Measurements from ENCODE around the gene FAIM.
A peak's percentile ranks its signal among the peaks of the same experiment; 100 is the strongest.

The FAIM gene

DNA sequence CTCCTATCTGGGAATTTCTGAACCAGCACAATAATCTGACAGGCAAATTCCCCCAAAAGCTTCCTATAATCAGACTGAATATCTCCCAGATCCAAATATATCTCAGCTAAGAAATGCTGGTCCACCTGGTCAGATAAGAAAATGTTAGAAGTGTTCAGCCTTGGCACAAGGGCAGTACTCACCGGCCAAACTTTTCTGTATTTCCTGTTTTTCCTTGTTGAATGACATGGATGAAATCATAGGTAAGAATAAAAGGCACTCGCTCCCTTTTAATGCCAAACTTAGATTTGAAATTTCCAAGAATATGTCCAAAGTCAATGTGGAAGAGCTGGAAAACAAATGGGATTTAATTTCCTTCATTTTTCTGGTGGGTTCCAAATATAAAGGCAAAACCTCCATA, 48.9 kb downstream of the FAIM start:
- H3K36me3 ChIP-seq (ENCODE audit: low read depth): peaks cover 22% of the 10 kb centered on the region
- no peak overlapping the region for H3K4me3 ChIP-seq (ENCODE audit: severe bottlenecking)
- no peaks in the 10 kb centered on the region for H3K4me1 ChIP-seq (ENCODE audit: insufficient read depth, poor library complexity, severe bottlenecking)
- no peaks in the 10 kb centered on the region for H3K27me3 ChIP-seq (ENCODE audit: insufficient read depth, poor library complexity, severe bottlenecking)
- no peak overlapping the region for H3K27ac ChIP-seq (ENCODE audit: poor library complexity, severe bottlenecking)
- H3K9me3 ChIP-seq (ENCODE audit: severe bottlenecking): no peaks in the 10 kb centered on the region
- TF ChIP-seq, protein P1, sequence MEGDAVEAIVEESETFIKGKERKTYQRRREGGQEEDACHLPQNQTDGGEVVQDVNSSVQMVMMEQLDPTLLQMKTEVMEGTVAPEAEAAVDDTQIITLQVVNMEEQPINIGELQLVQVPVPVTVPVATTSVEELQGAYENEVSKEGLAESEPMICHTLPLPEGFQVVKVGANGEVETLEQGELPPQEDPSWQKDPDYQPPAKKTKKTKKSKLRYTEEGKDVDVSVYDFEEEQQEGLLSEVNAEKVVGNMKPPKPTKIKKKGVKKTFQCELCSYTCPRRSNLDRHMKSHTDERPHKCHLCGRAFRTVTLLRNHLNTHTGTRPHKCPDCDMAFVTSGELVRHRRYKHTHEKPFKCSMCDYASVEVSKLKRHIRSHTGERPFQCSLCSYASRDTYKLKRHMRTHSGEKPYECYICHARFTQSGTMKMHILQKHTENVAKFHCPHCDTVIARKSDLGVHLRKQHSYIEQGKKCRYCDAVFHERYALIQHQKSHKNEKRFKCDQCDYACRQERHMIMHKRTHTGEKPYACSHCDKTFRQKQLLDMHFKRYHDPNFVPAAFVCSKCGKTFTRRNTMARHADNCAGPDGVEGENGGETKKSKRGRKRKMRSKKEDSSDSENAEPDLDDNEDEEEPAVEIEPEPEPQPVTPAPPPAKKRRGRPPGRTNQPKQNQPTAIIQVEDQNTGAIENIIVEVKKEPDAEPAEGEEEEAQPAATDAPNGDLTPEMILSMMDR (IDR thresholded peaks at IDR 0.05; ENCODE audit: poor library complexity, severe bottlenecking): no peak
- no peak for DNase-seq (ENCODE audit: low spot score)
- ATAC-seq (ENCODE audit: low read depth): no peak

DNA sequence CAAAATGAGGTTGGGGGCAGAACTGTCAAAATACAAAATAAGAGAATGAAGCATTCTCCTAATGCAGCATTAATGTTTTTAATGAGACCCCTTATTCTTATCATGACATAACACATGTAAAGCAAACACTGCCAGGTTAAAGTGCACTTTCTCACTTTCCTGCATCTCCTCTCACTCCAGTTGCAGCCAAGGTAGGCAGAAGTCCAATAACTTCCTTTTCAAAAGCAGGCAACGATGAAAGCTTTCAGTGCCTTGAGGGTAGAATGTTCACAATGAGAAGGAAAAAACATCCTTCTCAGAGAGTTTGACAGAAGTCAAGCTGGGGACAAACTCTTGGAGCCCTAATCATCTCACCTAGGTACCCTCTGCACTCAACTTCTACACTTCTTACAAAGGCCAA, 59.5 kb downstream of the FAIM start:
- TF ChIP-seq, protein P1 (IDR thresholded peaks at IDR 0.05; ENCODE audit: poor library complexity, severe bottlenecking): no peak
- no peak overlapping the region for H3K4me3 ChIP-seq (ENCODE audit: severe bottlenecking)

DNA sequence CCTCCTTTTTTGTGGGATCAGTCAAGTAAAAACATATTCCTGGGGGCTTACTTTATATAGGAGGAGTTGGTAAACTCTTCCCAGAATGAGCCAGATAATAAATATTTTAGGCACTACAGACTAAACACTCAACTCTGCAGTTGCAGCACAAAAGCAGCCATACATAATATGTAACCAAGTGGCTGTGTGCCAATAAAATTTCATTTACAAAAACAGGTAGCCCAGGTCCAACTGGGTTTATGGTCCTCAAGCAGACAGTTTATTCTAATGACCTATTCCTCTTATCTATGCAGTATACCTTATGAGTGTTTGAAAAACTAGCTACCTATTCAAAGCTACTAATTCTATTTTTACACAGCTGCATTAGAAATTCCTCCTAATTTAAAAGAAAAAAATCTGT, 61.8 kb downstream of the FAIM start:
- ATAC-seq (ENCODE audit: low read depth): no peak

More for the DNA sequence above, 59.5 kb downstream of the FAIM start:
- H3K27me3 ChIP-seq (ENCODE audit: insufficient read depth, poor library complexity, severe bottlenecking): no peaks in the 10 kb centered on the region
- H3K9me3 ChIP-seq (ENCODE audit: severe bottlenecking): no peaks in the 10 kb centered on the region
- DNase-seq (ENCODE audit: low spot score): no peak
- H3K4me1 ChIP-seq (ENCODE audit: insufficient read depth, poor library complexity, severe bottlenecking): no peaks in the 10 kb centered on the region
- ATAC-seq (ENCODE audit: low read depth): no peak
- no peak overlapping the region for H3K27ac ChIP-seq (ENCODE audit: poor library complexity, severe bottlenecking)
- H3K36me3 ChIP-seq (ENCODE audit: low read depth): peaks cover 12% of the 10 kb centered on the region

DNA sequence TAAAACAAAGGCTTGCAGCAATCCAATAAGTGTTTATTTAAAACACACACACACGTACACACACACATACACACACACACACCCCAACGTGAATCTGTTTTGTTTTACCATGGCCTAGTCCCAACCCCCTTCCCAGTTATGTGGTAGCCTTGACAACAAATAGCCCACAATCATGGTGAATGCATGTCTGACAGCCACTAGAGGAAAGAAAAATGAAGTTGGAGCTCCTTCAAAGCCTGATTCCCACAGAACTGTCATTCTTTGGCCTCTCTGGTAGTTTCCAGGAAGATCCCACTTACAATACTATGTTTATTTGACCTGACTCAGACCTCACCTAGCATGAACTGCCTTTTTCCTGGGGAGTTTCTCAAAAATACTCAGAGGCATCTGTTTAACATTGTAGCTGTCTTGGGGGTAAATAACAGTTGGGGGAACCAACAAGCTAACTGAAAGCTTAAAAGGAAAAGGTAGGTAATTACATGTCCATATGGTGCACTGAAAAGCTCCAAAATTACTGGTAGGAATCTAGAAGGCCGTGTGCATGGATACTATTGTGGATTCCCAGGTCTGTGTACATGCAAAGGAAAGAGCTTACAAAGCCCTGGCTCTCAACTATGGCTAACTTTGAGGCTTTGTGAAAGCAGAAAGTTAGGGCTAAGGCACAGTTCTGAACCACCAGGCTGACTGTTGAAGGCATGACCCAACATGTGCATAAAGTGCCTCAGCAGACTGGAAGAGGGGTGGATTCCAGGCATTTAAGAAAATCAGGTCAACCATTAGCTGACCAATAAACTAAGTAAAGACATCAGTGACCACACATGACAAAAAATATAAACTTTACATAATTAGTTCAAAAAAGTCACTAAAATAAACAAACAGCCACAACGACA, 65.3 kb downstream of the FAIM start:
- no peaks in the 10 kb centered on the region for H3K27me3 ChIP-seq (ENCODE audit: insufficient read depth, poor library complexity, severe bottlenecking)
- DNase-seq (ENCODE audit: low spot score): no peak
- peak; percentile 14; the same call in 1 of the 3 replicates for ATAC-seq (ENCODE audit: low read depth)
- TF ChIP-seq, protein P1 (IDR thresholded peaks at IDR 0.05; ENCODE audit: poor library complexity, severe bottlenecking): no peak
- peaks cover 15% of the 10 kb centered on the region for H3K36me3 ChIP-seq (ENCODE audit: low read depth)
- H3K9me3 ChIP-seq (ENCODE audit: severe bottlenecking): peaks cover 10% of the 10 kb centered on the region
- no peak overlapping the region for H3K4me3 ChIP-seq (ENCODE audit: severe bottlenecking)
- H3K27ac ChIP-seq (ENCODE audit: poor library complexity, severe bottlenecking): no peak overlapping the region
- no peaks in the 10 kb centered on the region for H3K4me1 ChIP-seq (ENCODE audit: insufficient read depth, poor library complexity, severe bottlenecking)

More for the DNA sequence above, 61.8 kb downstream of the FAIM start:
- peaks cover 4% of the 10 kb centered on the region for H3K9me3 ChIP-seq (ENCODE audit: severe bottlenecking)
- H3K36me3 ChIP-seq (ENCODE audit: low read depth): peaks cover 11% of the 10 kb centered on the region; the same call in 1 of the 2 replicates
- H3K4me1 ChIP-seq (ENCODE audit: insufficient read depth, poor library complexity, severe bottlenecking): no peaks in the 10 kb centered on the region
- H3K27ac ChIP-seq (ENCODE audit: poor library complexity, severe bottlenecking): no peak overlapping the region
- H3K4me3 ChIP-seq (ENCODE audit: severe bottlenecking): no peak overlapping the region
- TF ChIP-seq, protein P1 (IDR thresholded peaks at IDR 0.05; ENCODE audit: poor library complexity, severe bottlenecking): no peak
- no peaks in the 10 kb centered on the region for H3K27me3 ChIP-seq (ENCODE audit: insufficient read depth, poor library complexity, severe bottlenecking)
- no peak for DNase-seq (ENCODE audit: low spot score)

DNA sequence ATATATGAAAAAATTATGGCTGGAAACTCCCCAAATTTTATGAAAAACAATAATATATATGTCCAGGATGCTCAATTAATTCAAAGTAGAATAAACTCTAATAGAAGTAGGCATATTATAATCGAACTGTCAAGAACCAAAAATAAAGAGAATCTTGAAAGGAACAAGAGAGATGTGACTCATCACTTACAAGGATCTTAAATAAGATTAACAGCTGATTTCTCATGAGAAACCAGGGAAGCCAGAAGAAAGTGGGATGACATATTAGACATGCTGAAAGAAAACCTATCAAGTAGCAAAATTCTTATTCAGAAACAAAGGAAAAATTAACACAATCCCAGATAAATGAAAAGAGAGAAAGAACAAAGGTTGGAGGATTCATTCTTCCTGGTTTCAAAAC, 66.8 kb downstream of the FAIM start:
- DNase-seq (ENCODE audit: low spot score) (no peak), ATAC-seq (ENCODE audit: low read depth) (no peak)
- H3K4me3 ChIP-seq (ENCODE audit: severe bottlenecking): no peak overlapping the region
- H3K27me3 ChIP-seq (ENCODE audit: insufficient read depth, poor library complexity, severe bottlenecking): no peaks in the 10 kb centered on the region
- TF ChIP-seq, protein P1 (IDR thresholded peaks at IDR 0.05; ENCODE audit: poor library complexity, severe bottlenecking): no peak
- H3K27ac ChIP-seq (ENCODE audit: poor library complexity, severe bottlenecking): no peak overlapping the region
- H3K9me3 ChIP-seq (ENCODE audit: severe bottlenecking): peaks cover 10% of the 10 kb centered on the region
- peaks cover 15% of the 10 kb centered on the region for H3K36me3 ChIP-seq (ENCODE audit: low read depth)
- H3K4me1 ChIP-seq (ENCODE audit: insufficient read depth, poor library complexity, severe bottlenecking): no peaks in the 10 kb centered on the region
